Natural killer cell (primary cell): ENCODE results near the gene HELZ2. TPM values are rescaled to one million over a fixed set of nuclear protein-coding genes. Genes with fewer than 3 reads are reported as not detected.

Experiments used
- ATAC-seq, 3 donors: fragments of 150-1000 bp in 2 of 3; fragments of 200-7000 bp in 1 of 3; cut with Tn5 transposase; 1 replicate in 1 of 3; 2 replicates in 2 of 3; pipeline ENCODE4 v1.10.0; 2021; ENCODE audit warnings: mild to moderate bottlenecking in 2 of 3, moderate library complexity in 2 of 3
- DNase-seq, 2 donors: peaks; one replicate each; pipeline versions ENCODE4 v3.0.0 to v3.0.0-alpha.2; 2013 to 2021; ENCODE audit warnings: mixed read lengths in 1 of 2
- H3K27ac ChIP-seq: one replicate; pipeline ENCODE4 v1.5.1; 2013; ENCODE audit warnings: mild to moderate bottlenecking, low read length
- H3K27me3 ChIP-seq: one replicate; pipeline ENCODE4 v1.6.1; 2013; ENCODE audit warnings: low read length; ENCODE audit not compliant: control insufficient read depth, insufficient read depth
- H3K36me3 ChIP-seq: one replicate; pipeline ENCODE4 v1.6.1; 2013; ENCODE audit warnings: low read length; ENCODE audit not compliant: control insufficient read depth, insufficient read depth
- H3K4me1 ChIP-seq: one replicate; pipeline ENCODE4 v1.6.1; 2013; ENCODE audit warnings: low read length; ENCODE audit not compliant: control insufficient read depth, insufficient read depth
- H3K4me3 ChIP-seq: one replicate; pipeline ENCODE4 v1.5.1; 2013; ENCODE audit warnings: low read length
- H3K9me3 ChIP-seq: one replicate; pipeline ENCODE4 v1.6.1; 2013; ENCODE audit warnings: low read length; ENCODE audit not compliant: control insufficient read depth, insufficient read depth
- H3K27ac Mint-ChIP-seq, 2 donors: one replicate each; pipeline ENCODE4 v1.8.0; 2022; ENCODE audit warnings: mild to moderate bottlenecking in 2 of 2, mixed read lengths in 2 of 2, moderate library complexity in 1 of 2
- H3K27me3 Mint-ChIP-seq, 2 donors: one replicate each; pipeline ENCODE4 v1.8.0; 2022; ENCODE audit warnings: low read depth in 2 of 2, mixed read lengths in 2 of 2
- H3K36me3 Mint-ChIP-seq: one replicate; pipeline ENCODE4 v1.8.0; 2022; ENCODE audit warnings: mixed read lengths
- H3K4me1 Mint-ChIP-seq, 2 donors: one replicate each; pipeline ENCODE4 v1.8.0; 2022; ENCODE audit warnings: mixed read lengths in 2 of 2
- H3K4me3 Mint-ChIP-seq: one replicate; pipeline ENCODE4 v1.8.0; 2022; ENCODE audit warnings: mild to moderate bottlenecking, moderate library complexity, mixed read lengths
- H3K9me3 Mint-ChIP-seq, 2 donors: one replicate each; pipeline ENCODE4 v1.8.0; 2022; ENCODE audit warnings: mixed read lengths in 2 of 2
- WGBS: methylation state at CpG from one replicate; pipeline ENCODE4 v1.1.7; 2013; ENCODE audit warnings: missing lambda C conversion rate; ENCODE audit not compliant: insufficient coverage; 5-methylcytosine and 5-hydroxymethylcytosine counted together
- intact Hi-C: fragments of 100-400 bp; cut with micrococcal nuclease; formaldehyde crosslinking; loops from one replicate; pipeline ENCODE4 v1.14.2; 2022
- total RNA-seq, 4 donors: library from RNA; stranded (reverse); fragments of 120-200 nt in 1 of 4; gene quantifications; one replicate each; pipeline versions ENCODE4 v1.2.3 to v1.2.4, GENCODE V29; 2013 to 2022
- TF ChIP-seq, protein P1 (sequence below): fragments of 200-600 bp; IDR thresholded peaks from one replicate; pipeline ENCODE4 v1.8.0; 2022; ENCODE audit warnings: antibody characterized with exemption

Gene HELZ2
- total RNA-seq, 3 donors from 2014 or later (not counting 1 experiment from before 2014, with no cell fraction given) = 85.2 to 90.7 (median 89.4) TPM

DNA sequence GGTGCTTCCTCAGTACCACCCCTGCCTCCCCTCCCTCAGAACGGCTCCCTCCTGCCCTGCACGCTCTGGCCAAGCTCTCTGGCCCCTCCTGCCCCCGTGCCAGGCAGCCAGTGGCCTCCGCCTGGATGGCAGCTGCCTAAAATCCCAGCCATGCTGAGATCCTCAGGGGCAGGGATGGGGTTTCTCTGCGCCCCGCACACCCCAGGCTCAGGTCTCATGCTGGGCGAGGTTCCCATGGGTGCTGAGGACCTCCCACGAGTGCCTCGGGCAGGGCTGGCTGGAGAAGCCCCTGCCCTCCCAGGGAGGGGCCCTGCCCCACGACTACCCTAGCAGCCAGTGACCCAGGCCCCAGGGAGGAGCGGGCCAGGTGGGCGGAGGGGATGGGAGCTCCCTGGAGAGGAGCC lies 39.6 kb downstream of the HELZ2 start:
- Mint-ChIP-seq H3K27me3 (peaks cover 0 to 4% of the 10 kb centered on the region in 2 donors), H3K27ac (no peak overlapping the region), H3K9me3 (no peaks in the 10 kb centered on the region), H3K4me1 (peaks cover 0 to 20% of the 10 kb centered on the region in 2 donors), H3K36me3 (no peaks in the 10 kb centered on the region), H3K4me3 (no peak overlapping the region)
- Histone ChIP-seq H3K27me3 (no peaks in the 10 kb centered on the region), H3K4me3 (no peak overlapping the region), H3K4me1 (peaks cover 25% of the 10 kb centered on the region), H3K9me3 (no peaks in the 10 kb centered on the region), H3K36me3 (no peaks in the 10 kb centered on the region), H3K27ac (no peak overlapping the region)
- DNase-seq = no peak
- TF ChIP-seq, protein P1, sequence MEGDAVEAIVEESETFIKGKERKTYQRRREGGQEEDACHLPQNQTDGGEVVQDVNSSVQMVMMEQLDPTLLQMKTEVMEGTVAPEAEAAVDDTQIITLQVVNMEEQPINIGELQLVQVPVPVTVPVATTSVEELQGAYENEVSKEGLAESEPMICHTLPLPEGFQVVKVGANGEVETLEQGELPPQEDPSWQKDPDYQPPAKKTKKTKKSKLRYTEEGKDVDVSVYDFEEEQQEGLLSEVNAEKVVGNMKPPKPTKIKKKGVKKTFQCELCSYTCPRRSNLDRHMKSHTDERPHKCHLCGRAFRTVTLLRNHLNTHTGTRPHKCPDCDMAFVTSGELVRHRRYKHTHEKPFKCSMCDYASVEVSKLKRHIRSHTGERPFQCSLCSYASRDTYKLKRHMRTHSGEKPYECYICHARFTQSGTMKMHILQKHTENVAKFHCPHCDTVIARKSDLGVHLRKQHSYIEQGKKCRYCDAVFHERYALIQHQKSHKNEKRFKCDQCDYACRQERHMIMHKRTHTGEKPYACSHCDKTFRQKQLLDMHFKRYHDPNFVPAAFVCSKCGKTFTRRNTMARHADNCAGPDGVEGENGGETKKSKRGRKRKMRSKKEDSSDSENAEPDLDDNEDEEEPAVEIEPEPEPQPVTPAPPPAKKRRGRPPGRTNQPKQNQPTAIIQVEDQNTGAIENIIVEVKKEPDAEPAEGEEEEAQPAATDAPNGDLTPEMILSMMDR = no peak
- ATAC-seq = no peak
- WGBS = 82% methylated on average over 12 of the region's 12 CpGs
- intact Hi-C loops = no loop called here

DNA sequence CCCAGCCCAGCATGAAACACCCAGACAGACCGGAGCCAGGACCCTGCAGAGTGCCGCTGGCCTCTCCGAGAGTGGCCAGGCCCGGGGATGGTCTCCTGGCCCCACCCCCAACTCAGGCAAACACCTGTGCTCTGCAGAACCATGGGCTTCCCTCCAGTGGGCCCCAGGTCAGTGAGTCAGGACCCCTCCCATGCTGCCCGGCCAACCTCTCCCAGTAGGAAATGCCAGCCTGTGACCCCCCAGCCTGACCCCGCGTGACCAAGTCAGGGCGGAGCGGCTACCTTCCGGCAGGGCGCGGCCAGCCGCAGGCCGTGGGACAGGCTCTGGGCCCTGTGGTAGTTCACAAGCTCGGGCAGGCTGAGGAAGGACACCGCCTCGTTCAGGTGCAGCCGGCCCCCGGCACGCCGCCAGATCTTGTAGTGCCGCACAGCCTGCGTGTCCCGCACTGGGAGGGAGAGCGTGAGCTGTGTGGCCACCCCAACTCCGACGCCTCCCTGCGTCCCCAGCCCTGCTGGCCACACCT lies 40.1 kb downstream of the HELZ2 start:
- DNase-seq = no peak
- intact Hi-C loops = no loop called here
- H3K27me3 ChIP-seq = no peaks in the 10 kb centered on the region
- TF ChIP-seq, protein P1 = no peak
- H3K4me1 Mint-ChIP-seq = peaks cover 0 to 20% of the 10 kb centered on the region in 2 donors
- H3K36me3 ChIP-seq = no peaks in the 10 kb centered on the region
- H3K4me3 ChIP-seq = no peak overlapping the region
- WGBS = 91% methylated on average over 28 of the region's 28 CpGs
- ATAC-seq = no peak
- no peak overlapping the region for H3K27ac Mint-ChIP-seq
- H3K4me1 ChIP-seq = peaks cover 25% of the 10 kb centered on the region
- H3K9me3 ChIP-seq = no peaks in the 10 kb centered on the region
- no peak overlapping the region for H3K27ac ChIP-seq
- H3K9me3 Mint-ChIP-seq = no peaks in the 10 kb centered on the region
- no peaks in the 10 kb centered on the region for H3K36me3 Mint-ChIP-seq
- H3K4me3 Mint-ChIP-seq = no peak overlapping the region
- peaks cover 0 to 4% of the 10 kb centered on the region in 2 donors for H3K27me3 Mint-ChIP-seq

DNA sequence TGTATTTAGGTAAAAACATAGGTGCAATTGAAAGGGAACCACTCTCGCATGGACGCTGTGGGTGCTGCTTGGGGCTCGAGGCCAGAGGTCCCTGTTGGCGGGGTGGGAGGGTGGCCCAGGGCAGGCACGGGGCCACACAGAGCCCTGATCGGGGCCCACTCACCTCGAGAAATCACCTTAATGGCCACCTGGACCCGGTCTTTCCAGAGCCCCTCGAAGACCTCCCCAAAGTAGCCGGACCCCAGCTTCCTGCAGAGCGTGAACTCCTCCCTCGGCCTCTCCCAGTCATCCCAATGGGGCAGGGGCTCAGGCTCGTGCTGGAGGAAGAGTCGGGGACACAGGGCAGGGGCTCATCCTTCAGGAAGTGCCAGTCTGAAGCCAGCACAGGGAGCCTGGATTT lies 40.7 kb downstream of the HELZ2 start:
- intact Hi-C loops = no loop called here
- H3K27me3 ChIP-seq = no peaks in the 10 kb centered on the region
- H3K4me3 Mint-ChIP-seq = no peak overlapping the region
- TF ChIP-seq, protein P1 = no peak
- no peak overlapping the region for H3K27ac ChIP-seq
- no peaks in the 10 kb centered on the region for H3K9me3 Mint-ChIP-seq
- H3K27me3 Mint-ChIP-seq = peaks cover 0 to 4% of the 10 kb centered on the region in 2 donors
- no peaks in the 10 kb centered on the region for H3K36me3 Mint-ChIP-seq
- no peaks in the 10 kb centered on the region for H3K36me3 ChIP-seq
- peaks cover 20% of the 10 kb centered on the region for H3K4me1 ChIP-seq
- H3K4me3 ChIP-seq = no peak overlapping the region
- 86% methylated on average over 14 of the region's 14 CpGs for WGBS
- H3K4me1 Mint-ChIP-seq = peaks cover 0 to 20% of the 10 kb centered on the region in 2 donors
- H3K27ac Mint-ChIP-seq = no peak overlapping the region
- no peaks in the 10 kb centered on the region for H3K9me3 ChIP-seq
- ATAC-seq (no peak), DNase-seq (no peak)

DNA sequence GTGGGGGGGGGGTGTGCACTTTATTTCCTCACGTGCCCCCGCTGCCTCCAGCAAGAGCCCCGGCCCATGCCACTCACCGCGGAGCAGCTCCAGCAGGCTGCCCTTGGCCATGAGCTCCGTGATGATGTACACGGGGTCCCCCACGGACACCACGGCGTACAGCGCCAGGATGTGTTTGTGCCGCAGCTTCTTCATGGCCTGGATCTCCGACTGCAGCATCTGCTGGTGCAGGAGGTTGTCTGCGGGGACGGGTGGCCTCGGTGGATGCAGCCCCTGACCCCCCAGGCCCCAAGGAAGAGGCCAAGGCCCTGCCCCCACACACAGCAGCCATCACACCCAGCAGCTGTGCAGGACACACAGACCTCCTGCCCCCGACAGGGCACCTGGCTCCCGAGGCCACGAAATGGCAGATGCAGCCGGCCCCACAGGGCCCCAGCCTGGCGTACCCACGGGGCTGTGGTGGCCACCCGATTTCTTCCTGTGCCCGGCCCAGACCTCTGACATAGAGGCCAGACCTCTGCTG lies 41.5 kb downstream of the HELZ2 start:
- ATAC-seq = no peak
- no peaks in the 10 kb centered on the region for H3K36me3 Mint-ChIP-seq
- H3K4me1 ChIP-seq = peaks cover 12% of the 10 kb centered on the region
- no peaks in the 10 kb centered on the region for H3K27me3 ChIP-seq
- no peak overlapping the region for H3K27ac Mint-ChIP-seq
- TF ChIP-seq, protein P1 = no peak
- H3K4me3 Mint-ChIP-seq = no peak overlapping the region
- peaks cover 0 to 4% of the 10 kb centered on the region in 2 donors for H3K27me3 Mint-ChIP-seq
- intact Hi-C loops = no loop called here
- H3K9me3 Mint-ChIP-seq = no peaks in the 10 kb centered on the region
- no peak for DNase-seq
- H3K36me3 ChIP-seq = no peaks in the 10 kb centered on the region
- 79% methylated on average over 24 of the region's 24 CpGs for WGBS
- no peaks in the 10 kb centered on the region for H3K9me3 ChIP-seq
- no peak overlapping the region for H3K4me3 ChIP-seq
- peaks cover 0 to 13% of the 10 kb centered on the region in 2 donors for H3K4me1 Mint-ChIP-seq
- no peak overlapping the region for H3K27ac ChIP-seq
